PC-3 (cell line): Measurements from ENCODE around the gene UTS2R. TPM values are rescaled to one million over a fixed set of nuclear protein-coding genes. Genes with fewer than 3 reads are reported as not detected.
"Not testable (repeated sequence)": the region's sequence is repeated elsewhere in the genome, so short reads cannot be mapped to it uniquely, and the experiment has no call there.

Experiments
- ATAC-seq: fragments of 200-7000 bp; cut with Tn5 transposase; 2 replicates; pipeline ENCODE4 v1.9.1; 2020; ENCODE audit warnings: mild to moderate bottlenecking, moderate library complexity
- BruUV-seq: library from RNA; stranded (reverse); fragments of 400-500 nt; replicated peaks from 2 replicates; lab custom pipeline; 2021; lab: Mats Ljungman, UMichigan
- CTCF ChIA-PET: fragments of 300-600 bp; sonication (Branson Sonifier 250); formaldehyde crosslinking; loops from one replicate; lab custom pipeline; 2022; ENCODE audit warnings: antibody characterized with exemption; lab: Charles Lee
- POLR2A ChIA-PET: fragments of 300-600 bp; sonication (Branson Sonifier 250); formaldehyde crosslinking; loops from one replicate; lab custom pipeline; 2022; ENCODE audit warnings: antibody characterized with exemption; ENCODE audit not compliant: unreplicated experiment; lab: Charles Lee
- DNase-seq: peaks from one replicate; pipeline ENCODE4 v3.0.0-alpha.2; 2015
- H2AFZ ChIP-seq: fragments of 300-600 bp; sonication (generic); 2 replicates; pipeline ENCODE4 v1.6.0; 2016; ENCODE audit warnings: antibody characterized with exemption, low read length
- H3F3A ChIP-seq: fragments of 300-600 bp; sonication (generic); one replicate; pipeline ENCODE4 v1.6.0; 2017; ENCODE audit warnings: antibody characterized with exemption, low read length, control low read depth, mild to moderate bottlenecking; ENCODE audit not compliant: unreplicated experiment
- H3K27ac ChIP-seq: fragments of 300-600 bp; sonication (generic); 2 replicates; pipeline ENCODE4 v1.5.1; 2016; ENCODE audit warnings: mild to moderate bottlenecking, low read length
- H3K27me3 ChIP-seq: fragments of 300-600 bp; sonication (generic); 2 replicates; pipeline ENCODE4 v1.6.1; 2016; ENCODE audit warnings: low read length, mixed read lengths
- H3K36me3 ChIP-seq: fragments of 300-600 bp; sonication (generic); 2 replicates; pipeline ENCODE4 v1.6.1; 2016; ENCODE audit warnings: low read depth, mixed run types, low read length, mixed read lengths
- H3K4me1 ChIP-seq: fragments of 300-600 bp; sonication (generic); 2 replicates; pipeline ENCODE4 v1.5.1; 2016; ENCODE audit warnings: low read length; ENCODE audit not compliant: insufficient read depth
- H3K4me2 ChIP-seq: fragments of 300-600 bp; sonication (generic); 2 replicates; pipeline ENCODE4 v1.6.0; 2016; ENCODE audit warnings: low read length
- H3K4me3 ChIP-seq: fragments of 300-600 bp; sonication (generic); 2 replicates; pipeline ENCODE4 v1.5.1; 2016; ENCODE audit warnings: mild to moderate bottlenecking, low read length, mixed read lengths
- H3K79me2 ChIP-seq: fragments of 300-600 bp; sonication (generic); 2 replicates; pipeline ENCODE4 v1.6.1; 2017; ENCODE audit warnings: low read length, mixed read lengths
- H3K9ac ChIP-seq: fragments of 300-600 bp; sonication (generic); 2 replicates; pipeline ENCODE4 v1.6.0; 2016; ENCODE audit warnings: mild to moderate bottlenecking, low read length
- H3K9me2 ChIP-seq: fragments of 300-600 bp; sonication (generic); replicated peaks from 2 replicates; pipeline ENCODE4 v1.6.1; 2016; ENCODE audit warnings: mixed run types, low read length, mixed read lengths
- H3K9me3 ChIP-seq: fragments of 300-600 bp; sonication (generic); 2 replicates; pipeline ENCODE4 v1.6.1; 2016; ENCODE audit warnings: low read length, mixed read lengths
- H4K20me1 ChIP-seq: fragments of 300-600 bp; sonication (generic); 2 replicates; pipeline ENCODE4 v1.6.1; 2016; ENCODE audit warnings: low read length, mixed read lengths
- CTCF ChIP-seq: fragments of 300-600 bp; sonication (generic); conservative IDR thresholded peaks from 2 replicates; pipeline ENCODE4 v1.5.1; 2017; ENCODE audit warnings: antibody characterized with exemption, low read depth, mild to moderate bottlenecking, low read length
- EZH2 ChIP-seq: fragments of 300-600 bp; sonication (generic); IDR thresholded peaks from one replicate; pipeline ENCODE4 v1.6.1; 2017; ENCODE audit warnings: antibody characterized with exemption, mild to moderate bottlenecking, low read length; ENCODE audit not compliant: unreplicated experiment
- EZH2phosphoT487 ChIP-seq: fragments of 300-600 bp; sonication (generic); IDR thresholded peaks from 2 replicates; pipeline ENCODE4 v1.6.1; 2018; ENCODE audit warnings: mild to moderate bottlenecking, antibody characterized with exemption, low read length, borderline replicate concordance
- intact Hi-C: fragments of 100-400 bp; cut with micrococcal nuclease; formaldehyde crosslinking; loops from 2 replicates; pipeline ENCODE4 v1.9.0; 2023
- total RNA-seq: library from RNA; depleted of rRNA; stranded (reverse); fragments of >200 nt; gene quantifications from 2 replicates; pipeline ENCODE4 v1.2.3, GENCODE V29; 2014

The UTS2R gene
- total RNA-seq, 1 experiment from 2014 or later: not detected

- ATAC-seq: no peak; the same call in 1 of the 2 replicates
Measured at GRCh38 chr17:82358465-82359350, 12.9 kb upstream of the UTS2R start, which contains the start of gene TEX19. TEX19 (plus strand) TSS chr17:82359247; CDS start chr17:82362151, 2,904 bp downstream.

GRCh38 chr17:82359451-82360074 is 12.0 kb upstream of the UTS2R start:
- ATAC-seq, H3K27ac ChIP-seq, H3K36me3 ChIP-seq, H2AFZ ChIP-seq, H3K4me3 ChIP-seq, H4K20me1 ChIP-seq, H3K27me3 ChIP-seq, CTCF ChIA-PET, H3F3A ChIP-seq, H3K9me3 ChIP-seq, H3K9me2 ChIP-seq, H3K4me2 ChIP-seq, BruUV-seq, H3K9ac ChIP-seq, H3K79me2 ChIP-seq, POLR2A ChIA-PET, DNase-seq: not testable (repeated sequence)
- intact Hi-C loops: loop anchor here (10.0 kb wide), 2 partner anchors 95 to 165 kb away; partner anchors contain the start of genes CYBC1 and NARF
- peaks cover 11% of the 10 kb centered on the region for H3K4me1 ChIP-seq

More at GRCh38 chr17:82358465-82359350, 12.9 kb upstream of the UTS2R start, which contains the start of gene TEX19:
- no peak within 1 kb of the TSS for H3K4me3 ChIP-seq
- CTCF ChIA-PET: no interaction called here
- H3K4me1 ChIP-seq: peaks cover 11% of the 10 kb centered on the region
- H3K9me2 ChIP-seq: no peaks in the 10 kb centered on the region
- H3K27ac ChIP-seq: peak within 1 kb of the TSS; percentile 40
- H3K27me3 ChIP-seq: no peaks in the 10 kb centered on the region
- POLR2A ChIA-PET: interaction anchor here (0.6 kb wide), 1 partner anchor 135 kb away, joined by 15 read pairs; no protein-coding TSS in a partner anchor
- no peak within 1 kb of the TSS for H3K4me2 ChIP-seq
- TF ChIP-seq CTCF (peak; percentile 29; the same call in 1 of the 2 replicates), EZH2 (no peak)
- no peaks in the 10 kb centered on the region for H3F3A ChIP-seq
- intact Hi-C loops: loop anchor here (10.0 kb wide), 2 partner anchors 96 to 166 kb away; partner anchors contain the start of genes CYBC1 and NARF
- no peaks in the 10 kb centered on the region for H3K36me3 ChIP-seq
- H3K9ac ChIP-seq: no peak within 1 kb of the TSS
- peak within 1 kb of the TSS; percentile 36; the same call in 1 of the 2 replicates for H2AFZ ChIP-seq
- no peaks in the 10 kb centered on the region for H3K9me3 ChIP-seq
- BruUV-seq: no TSS peak
- no peaks in the 10 kb centered on the region for H4K20me1 ChIP-seq
- DNase-seq: peak; percentile 35
- H3K79me2 ChIP-seq: no peaks in the 10 kb centered on the region

DNA sequence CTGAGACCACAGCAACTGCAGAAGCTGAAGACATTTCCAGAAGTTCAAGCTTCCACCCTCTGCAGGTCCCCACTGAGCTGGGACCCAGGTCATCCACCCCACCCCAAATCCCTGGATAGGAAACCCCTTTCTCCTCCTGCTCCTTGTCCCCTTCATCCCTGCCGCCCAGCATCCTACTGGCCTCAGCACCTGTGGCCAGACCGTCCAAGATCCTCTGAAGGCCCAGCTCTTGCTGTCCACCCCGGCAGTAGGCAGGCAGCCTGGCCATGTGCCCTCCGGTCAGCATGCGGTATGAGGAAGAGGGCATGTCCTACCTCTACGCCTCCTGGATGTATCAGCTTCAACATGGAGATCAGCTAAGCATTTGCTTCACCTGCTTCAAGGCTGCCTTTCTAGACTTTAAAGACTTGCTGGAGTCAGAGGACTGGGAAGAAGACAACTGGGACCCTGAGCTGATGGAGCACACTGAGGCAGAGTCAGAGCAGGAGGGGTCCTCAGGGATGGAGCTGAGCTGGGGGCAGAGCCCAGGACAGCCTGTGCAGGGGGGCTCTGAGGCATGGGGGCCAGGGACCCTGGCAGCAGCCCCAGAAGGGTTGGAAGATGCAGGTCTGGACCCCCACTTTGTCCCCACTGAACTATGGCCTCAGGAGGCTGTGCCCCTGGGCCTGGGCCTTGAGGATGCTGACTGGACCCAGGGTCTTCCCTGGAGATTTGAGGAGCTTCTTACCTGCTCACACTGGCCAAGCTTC is 9.5 kb upstream of the UTS2R start:
- ChIA-PET CTCF (no interaction called here), POLR2A (no interaction called here)
- Histone ChIP-seq H2AFZ (no peak overlapping the region), H4K20me1 (no peaks in the 10 kb centered on the region), H3K36me3 (no peaks in the 10 kb centered on the region), H3F3A (no peaks in the 10 kb centered on the region), H3K9me3 (no peaks in the 10 kb centered on the region), H3K27ac (no peak overlapping the region), H3K4me2 (no peak overlapping the region), H3K9ac (no peak overlapping the region), H3K4me1 (no peaks in the 10 kb centered on the region), H3K4me3 (no peak overlapping the region), H3K27me3 (no peaks in the 10 kb centered on the region), H3K79me2 (no peaks in the 10 kb centered on the region), H3K9me2 (no peaks in the 10 kb centered on the region)
- no peak for TF ChIP-seq CTCF
- no peak for TF ChIP-seq EZH2phosphoT487
- TF ChIP-seq EZH2: no peak
- ATAC-seq (no peak), DNase-seq (no peak)
- BruUV-seq: no TSS peak
- intact Hi-C loops: no loop called here
